Activated B cell treated with CpG ODN at 0.5 μM for 24 hours (primary cell): ENCODE measurements around the gene PRG3. TPM values are rescaled to one million over a fixed set of nuclear protein-coding genes. Genes with fewer than 3 reads are reported as not detected.

ENCODE experiments used
- total RNA-seq: library from RNA; stranded (reverse); gene quantifications from 2 replicates; pipeline ENCODE4 v1.2.3, GENCODE V29; 2022

The PRG3 gene
- total RNA-seq, 1 donor from 2014 or later, result not detected

Other genes starting within 250 kb of the PRG3 start
- gene LRRC55, start 199.2 kb downstream of the PRG3 start, total RNA-seq, result not detected in 2 replicates
- not detected in 2 replicates for gene APLNR, start 143.9 kb downstream of the PRG3 start, total RNA-seq
- 13.9 and 14.3 TPM in 2 replicates for gene TNKS1BP1, start 56.2 kb downstream of the PRG3 start, total RNA-seq
- 120 and 127 TPM in 2 replicates for gene SSRP1, start 45.3 kb downstream of the PRG3 start, total RNA-seq
- not detected in 2 replicates for gene P2RX3, start 42.8 kb downstream of the PRG3 start, total RNA-seq
- gene PRG2, start 9.5 kb upstream of the PRG3 start, total RNA-seq, result 0.76 and 1.1 TPM in 2 replicates
- gene SLC43A3, start 46.0 kb upstream of the PRG3 start, total RNA-seq, result 213 and 237 TPM in 2 replicates
- 0.13 and 0.24 TPM in 2 replicates for gene RTN4RL2, start 79.4 kb upstream of the PRG3 start, total RNA-seq
- gene SLC43A1, start 134.6 kb upstream of the PRG3 start, total RNA-seq, result 11.1 and 12.8 TPM in 2 replicates
- 100 and 108 TPM in 2 replicates for gene TIMM10, start 149.6 kb upstream of the PRG3 start, total RNA-seq
- gene SMTNL1, start 156.4 kb upstream of the PRG3 start, total RNA-seq, result not detected in 2 replicates
- 63.4 and 69.2 TPM in 2 replicates for gene UBE2L6, start 186.5 kb upstream of the PRG3 start, total RNA-seq
- gene SERPING1, start 216.5 kb upstream of the PRG3 start, total RNA-seq, result not detected in 2 replicates